ENCODE measurements around the gene INPP5D.

Gene INPP5D

DNA sequence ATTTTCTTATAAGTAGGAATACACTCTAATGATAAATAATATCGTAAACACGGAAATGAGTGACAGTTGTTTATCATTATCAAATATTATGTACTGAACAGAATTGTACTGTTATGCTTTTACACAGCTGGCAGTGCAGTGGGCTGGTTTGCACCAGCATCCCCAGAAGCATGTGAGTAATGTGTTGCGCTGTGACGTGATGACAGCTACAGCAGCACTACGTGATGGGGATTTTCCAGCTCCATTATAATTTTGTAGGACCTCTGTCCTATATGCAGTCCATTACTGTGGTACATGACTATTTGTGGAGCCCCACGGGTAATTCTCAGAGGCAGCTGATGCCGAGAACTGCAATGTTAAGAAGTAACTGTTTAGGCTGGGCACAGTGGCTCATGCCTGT is 114.0 kb downstream of the INPP5D start:
- Histone ChIP-seq H3K27me3 (ENCODE audit: insufficient read depth, poor library complexity, severe bottlenecking) (no peaks in the 10 kb centered on the region), H3K27ac (ENCODE audit: poor library complexity, severe bottlenecking) (no peak overlapping the region), H3K36me3 (ENCODE audit: low read depth) (peaks cover 18% of the 10 kb centered on the region), H3K4me3 (ENCODE audit: severe bottlenecking) (no peak overlapping the region), H3K4me1 (ENCODE audit: insufficient read depth, poor library complexity, severe bottlenecking) (no peaks in the 10 kb centered on the region), H3K9me3 (ENCODE audit: severe bottlenecking) (no peaks in the 10 kb centered on the region)
- DNase-seq (ENCODE audit: low spot score), result no peak
- ATAC-seq (ENCODE audit: low read depth), result no peak
- TF ChIP-seq CTCF (IDR thresholded peaks at IDR 0.05; ENCODE audit: poor library complexity, severe bottlenecking), result no peak

- no peaks in the 10 kb centered on the region for H3K4me1 ChIP-seq (ENCODE audit: insufficient read depth, poor library complexity, severe bottlenecking)
- DNase-seq (ENCODE audit: low spot score), result no peak
- H3K27ac ChIP-seq (ENCODE audit: poor library complexity, severe bottlenecking), result no peak overlapping the region
- H3K4me3 ChIP-seq (ENCODE audit: severe bottlenecking), result no peak overlapping the region
- no peaks in the 10 kb centered on the region for H3K9me3 ChIP-seq (ENCODE audit: severe bottlenecking)
- H3K36me3 ChIP-seq (ENCODE audit: low read depth), result peaks cover 12% of the 10 kb centered on the region
- TF ChIP-seq CTCF (IDR thresholded peaks at IDR 0.05; ENCODE audit: poor library complexity, severe bottlenecking), result no peak
- H3K27me3 ChIP-seq (ENCODE audit: insufficient read depth, poor library complexity, severe bottlenecking), result no peaks in the 10 kb centered on the region
- ATAC-seq (ENCODE audit: low read depth), result no peak
These were observed 119.1 kb downstream of the INPP5D start for GRCh38 chr2:233178994-233179847.

DNA sequence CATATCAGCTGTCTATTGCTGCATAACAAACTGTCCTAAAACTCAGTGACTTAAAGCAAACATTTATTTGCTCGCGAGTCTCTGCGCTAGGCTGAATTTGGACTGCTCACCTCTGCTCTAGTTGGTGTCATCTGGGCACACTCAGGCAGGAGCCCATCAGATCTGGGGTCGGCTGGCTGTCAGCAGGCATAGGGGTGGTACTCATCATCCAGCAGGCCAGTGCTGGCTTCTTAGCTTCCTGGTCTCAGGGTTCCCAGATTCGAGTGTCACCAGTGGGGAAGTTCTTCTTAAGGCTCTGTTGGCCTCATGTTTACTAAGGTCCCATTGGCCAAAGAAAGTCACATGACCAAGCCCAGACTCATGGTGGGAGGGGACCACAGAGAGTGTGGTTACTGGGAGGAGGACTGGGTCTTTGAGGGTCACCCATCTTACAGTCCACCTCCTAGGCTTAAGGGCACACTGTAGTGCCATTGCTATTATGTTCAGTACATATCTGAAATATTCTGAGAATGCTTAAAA is 119.8 kb downstream of the INPP5D start:
- Histone ChIP-seq H3K27ac (ENCODE audit: poor library complexity, severe bottlenecking) (no peak overlapping the region), H3K4me1 (ENCODE audit: insufficient read depth, poor library complexity, severe bottlenecking) (no peaks in the 10 kb centered on the region), H3K4me3 (ENCODE audit: severe bottlenecking) (no peak overlapping the region), H3K9me3 (ENCODE audit: severe bottlenecking) (no peaks in the 10 kb centered on the region), H3K36me3 (ENCODE audit: low read depth) (peaks cover 11% of the 10 kb centered on the region), H3K27me3 (ENCODE audit: insufficient read depth, poor library complexity, severe bottlenecking) (no peaks in the 10 kb centered on the region)
- no peak for TF ChIP-seq CTCF (IDR thresholded peaks at IDR 0.05; ENCODE audit: poor library complexity, severe bottlenecking)
- ATAC-seq (ENCODE audit: low read depth) (no peak), DNase-seq (ENCODE audit: low spot score) (no peak)

- no peak for TF ChIP-seq CTCF (IDR thresholded peaks at IDR 0.05; ENCODE audit: poor library complexity, severe bottlenecking)
- no peak overlapping the region for H3K27ac ChIP-seq (ENCODE audit: poor library complexity, severe bottlenecking)
- DNase-seq (ENCODE audit: low spot score) (no peak), ATAC-seq (ENCODE audit: low read depth) (no peak)
- no peaks in the 10 kb centered on the region for H3K9me3 ChIP-seq (ENCODE audit: severe bottlenecking)
- H3K4me1 ChIP-seq (ENCODE audit: insufficient read depth, poor library complexity, severe bottlenecking), result no peaks in the 10 kb centered on the region
- no peak overlapping the region for H3K4me3 ChIP-seq (ENCODE audit: severe bottlenecking)
- peaks cover 3% of the 10 kb centered on the region for H3K36me3 ChIP-seq (ENCODE audit: low read depth)
- H3K27me3 ChIP-seq (ENCODE audit: insufficient read depth, poor library complexity, severe bottlenecking), result no peaks in the 10 kb centered on the region
These were observed 123.8 kb downstream of the INPP5D start for GRCh38 chr2:233183869-233184418.

- no peaks in the 10 kb centered on the region for H3K4me1 ChIP-seq (ENCODE audit: insufficient read depth, poor library complexity, severe bottlenecking)
- H3K27me3 ChIP-seq (ENCODE audit: insufficient read depth, poor library complexity, severe bottlenecking), result no peaks in the 10 kb centered on the region
- ATAC-seq (ENCODE audit: low read depth) (no peak), DNase-seq (ENCODE audit: low spot score) (no peak)
- no peak overlapping the region for H3K4me3 ChIP-seq (ENCODE audit: severe bottlenecking)
- H3K36me3 ChIP-seq (ENCODE audit: low read depth), result peaks cover 3% of the 10 kb centered on the region
- TF ChIP-seq CTCF (IDR thresholded peaks at IDR 0.05; ENCODE audit: poor library complexity, severe bottlenecking), result no peak
- no peaks in the 10 kb centered on the region for H3K9me3 ChIP-seq (ENCODE audit: severe bottlenecking)
- H3K27ac ChIP-seq (ENCODE audit: poor library complexity, severe bottlenecking), result no peak overlapping the region
These were observed 124.5 kb downstream of the INPP5D start for GRCh38 chr2:233184669-233185068.
